ENCODE measurements around the gene HMMR. TPM values are rescaled to one million over a fixed set of nuclear protein-coding genes. Genes with fewer than 3 reads are reported as not detected.

Gene HMMR
- total RNA-seq, 4 donors from 2014 or later, result 0.16 to 1.4 (median 0.54) TPM; not detected in 1

- H3K36me3 ChIP-seq, result no peaks in the 10 kb centered on the region
- 0 to 3% methylated on average over 13 to 18 of the region's 64 CpGs for WGBS, 2 donors (ENCODE audit: low coverage in 1 of 2)
- peaks cover 0 to 67% (median 17%) of the 10 kb centered on the region in 3 donors for H3K4me1 ChIP-seq
- H3K27me3 ChIP-seq, result no peaks in the 10 kb centered on the region
- ATAC-seq, result peak; percentile 98
- peak within 1 kb of the TSS; percentile 65 to 79 for H3K4me3 ChIP-seq
- peak within 1 kb of the TSS; percentile 86 to 98 (median 97) for H3K27ac ChIP-seq
- peak in 3 of 4 experiments; percentile 32 to 72 (median 55) for TF ChIP-seq CTCF (IDR thresholded peaks at IDR 0.05)
- no peak for TF ChIP-seq EP300 (IDR thresholded peaks at IDR 0.05)
- TF ChIP-seq POLR2A (IDR thresholded peaks at IDR 0.05), result peak; percentile 91 to 94
- peak; percentile 95 for TF ChIP-seq POLR2AphosphoS5 (IDR thresholded peaks at IDR 0.05)
- no peaks in the 10 kb centered on the region for H3K9me3 ChIP-seq
Observed at GRCh38 chr5:163505368-163506094, 45.1 kb downstream of the HMMR start, which contains the start of gene MAT2B. Gene MAT2B, plus strand, starts transcription at chr5:163505619. Its CDS starts 68 bp downstream, at chr5:163505687.

GRCh38 chr5:163506095-163506457, 45.6 kb downstream of the HMMR start:
- peak overlapping the region; percentile 65 to 79 for H3K4me3 ChIP-seq
- TF ChIP-seq CTCF (IDR thresholded peaks at IDR 0.05) (no peak), POLR2AphosphoS5 (IDR thresholded peaks at IDR 0.05) (no peak), EP300 (IDR thresholded peaks at IDR 0.05) (no peak), POLR2A (IDR thresholded peaks at IDR 0.05) (no peak)
- no peaks in the 10 kb centered on the region for H3K27me3 ChIP-seq
- H3K36me3 ChIP-seq, result no peaks in the 10 kb centered on the region
- H3K4me1 ChIP-seq, result peaks cover 0 to 72% (median 17%) of the 10 kb centered on the region in 3 donors
- ATAC-seq, result no peak
- 0 to 4% methylated on average over 3 to 7 of the region's 9 CpGs for WGBS, 2 donors (ENCODE audit: low coverage in 1 of 2)
- peak overlapping the region; percentile 86 to 98 (median 97) for H3K27ac ChIP-seq
- no peaks in the 10 kb centered on the region for H3K9me3 ChIP-seq

GRCh38 chr5:163506726-163507125, 46.3 kb downstream of the HMMR start:
- no peak for ATAC-seq
- Histone ChIP-seq H3K27ac (peak overlapping the region; percentile 86 to 98 (median 97)), H3K36me3 (no peaks in the 10 kb centered on the region), H3K4me3 (peak overlapping the region; percentile 65 to 79), H3K27me3 (no peaks in the 10 kb centered on the region), H3K4me1 (peaks cover 0 to 75% (median 17%) of the 10 kb centered on the region in 3 donors), H3K9me3 (no peaks in the 10 kb centered on the region)
- TF ChIP-seq POLR2AphosphoS5 (IDR thresholded peaks at IDR 0.05), result no peak
- TF ChIP-seq CTCF (IDR thresholded peaks at IDR 0.05), result no peak
- no peak for TF ChIP-seq EP300 (IDR thresholded peaks at IDR 0.05)
- no peak for TF ChIP-seq POLR2A (IDR thresholded peaks at IDR 0.05)
- WGBS, 2 donors (ENCODE audit: low coverage in 1 of 2), result 4 to 5% methylated on average over 8 of the region's 8 CpGs

GRCh38 chr5:163508753-163509152, 48.3 kb downstream of the HMMR start:
- TF ChIP-seq POLR2AphosphoS5 (IDR thresholded peaks at IDR 0.05) (no peak), CTCF (IDR thresholded peaks at IDR 0.05) (no peak)
- no peaks in the 10 kb centered on the region for H3K27me3 ChIP-seq
- no peaks in the 10 kb centered on the region for H3K9me3 ChIP-seq
- H3K4me3 ChIP-seq, result peak overlapping the region; percentile 40 to 79
- no peak for ATAC-seq
- H3K36me3 ChIP-seq, result peaks cover 0 to 19% of the 10 kb centered on the region in 2 donors
- H3K4me1 ChIP-seq, result peaks cover 3 to 75% (median 12%) of the 10 kb centered on the region in 3 donors
- H3K27ac ChIP-seq, result peak overlapping the region in 3 of 4 donors; percentile 39 to 98 (median 96)
- WGBS, 2 donors (ENCODE audit: low coverage in 1 of 2), result 16 to 21% methylated on average over 5 of the region's 5 CpGs

All from gastroesophageal sphincter (tissue), 4 donors.